HUDEP-2 (cell line): ENCODE data around the gene KCNJ14.

Source experiments
- DNase-seq, 76 experiments: peaks; one replicate each; lab custom pipeline; 2025; ENCODE audit not compliant: unreplicated experiment in 76 of 76; lab: John Stamatoyannopoulos, UW

KCNJ14 gene

DNA sequence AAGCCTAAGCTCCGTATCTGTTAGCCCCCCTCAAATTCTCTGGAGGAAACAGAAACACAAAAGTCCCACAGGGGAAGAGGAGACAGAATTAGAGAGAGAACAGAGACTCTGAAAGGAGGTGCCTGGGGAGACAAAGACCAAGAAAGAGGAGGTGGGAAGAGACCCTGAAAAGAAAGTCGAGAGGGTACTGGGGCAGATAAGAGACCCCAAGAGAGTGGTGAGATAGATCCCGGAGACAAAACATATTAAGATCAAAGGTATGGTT is 10.5 kb upstream of the KCNJ14 start:
- peak in 1 of 76 experiments; percentile 37 for DNase-seq

GRCh38 chr19:48445256-48445605 is 10.1 kb upstream of the KCNJ14 start:
- DNase-seq, result peak in 72 of 76 experiments; percentile 32 to 95 (median 71)

DNA sequence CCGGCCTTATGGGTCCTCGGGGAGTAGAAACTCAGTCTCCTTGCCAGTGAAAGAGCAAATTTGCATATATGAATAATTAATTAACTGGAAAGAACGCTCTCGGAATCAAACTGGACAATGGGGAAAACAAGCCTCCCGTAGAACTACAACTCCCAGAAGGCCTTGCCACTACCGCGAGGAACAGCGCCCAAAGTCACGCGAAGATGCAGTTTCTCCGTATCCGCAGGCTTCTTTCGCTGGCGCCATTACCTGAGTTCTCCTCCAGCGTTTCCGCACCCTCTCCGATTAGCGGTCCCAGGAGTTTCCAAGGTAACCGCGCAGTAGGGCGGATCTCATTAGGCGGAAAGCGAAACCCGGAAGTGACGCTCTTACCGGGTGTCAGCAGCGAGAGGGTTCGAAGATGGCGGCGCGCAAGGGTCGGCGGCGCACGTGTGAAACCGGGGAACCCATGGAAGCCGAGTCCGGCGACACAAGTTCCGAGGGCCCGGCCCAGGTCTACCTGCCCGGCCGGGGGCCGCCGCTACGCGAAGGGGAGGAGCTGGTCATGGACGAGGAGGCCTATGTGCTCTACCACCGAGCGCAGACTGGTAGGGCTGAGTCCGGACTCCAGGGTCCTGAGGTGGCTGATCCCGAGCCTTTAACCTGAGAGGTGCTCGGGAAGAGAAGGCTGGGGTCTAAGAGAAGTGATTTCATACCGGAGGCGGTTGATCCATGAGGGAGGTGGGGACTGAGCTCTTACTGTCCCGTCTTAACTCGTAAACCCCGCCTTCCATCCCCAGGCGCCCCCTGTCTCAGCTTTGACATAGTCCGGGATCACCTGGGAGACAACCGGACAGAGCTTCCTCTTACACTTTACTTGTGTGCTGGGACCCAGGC is 9.5 kb upstream of the KCNJ14 start, which contains the start of gene GRWD1:
GRWD1 (plus strand) TSS at position 378 of the 876 bp plus-strand sequence; CDS start at position 401, 23 bp downstream.
- DNase-seq, result peak; percentile 69 to 98 (median 94)

DNA sequence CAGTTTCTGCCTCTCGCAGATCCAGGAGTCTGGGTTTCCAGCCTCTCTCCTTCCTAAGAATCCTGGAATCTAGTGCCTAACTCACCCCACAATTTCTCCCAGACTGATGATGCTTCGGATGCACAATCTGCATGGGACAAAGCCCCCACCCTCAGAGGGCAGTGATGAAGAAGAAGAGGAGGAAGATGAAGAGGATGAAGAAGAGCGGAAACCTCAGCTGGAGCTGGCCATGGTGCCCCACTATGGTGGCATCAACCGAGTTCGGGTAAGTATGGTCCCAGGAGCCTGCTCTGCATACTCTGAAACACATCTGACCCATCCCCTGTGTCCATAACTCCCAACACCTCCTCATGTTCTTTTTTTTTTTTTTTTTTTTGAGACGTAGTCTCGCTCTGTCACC is 8.8 kb upstream of the KCNJ14 start:
- DNase-seq, result no peak

DNA sequence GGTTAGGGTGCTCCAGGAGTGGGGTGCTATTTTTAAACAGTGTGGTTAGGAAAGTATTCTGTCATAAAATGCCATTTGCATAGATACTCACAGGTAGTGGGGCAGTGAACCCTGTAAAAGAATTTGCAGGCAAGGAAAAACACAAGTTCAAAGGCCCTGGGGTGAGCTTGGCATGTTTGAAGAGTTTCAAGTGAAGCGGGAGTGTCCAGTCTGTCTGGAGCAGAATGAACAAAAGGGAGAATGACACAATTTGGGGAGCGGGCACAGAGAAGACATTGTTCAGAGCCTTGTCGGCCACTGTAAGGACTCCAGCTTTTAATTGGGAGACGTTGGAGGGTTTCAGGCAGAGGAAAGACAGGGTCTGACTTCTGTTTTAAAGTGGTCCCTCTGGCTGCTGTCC is 6.8 kb upstream of the KCNJ14 start:
- no peak for DNase-seq

DNA sequence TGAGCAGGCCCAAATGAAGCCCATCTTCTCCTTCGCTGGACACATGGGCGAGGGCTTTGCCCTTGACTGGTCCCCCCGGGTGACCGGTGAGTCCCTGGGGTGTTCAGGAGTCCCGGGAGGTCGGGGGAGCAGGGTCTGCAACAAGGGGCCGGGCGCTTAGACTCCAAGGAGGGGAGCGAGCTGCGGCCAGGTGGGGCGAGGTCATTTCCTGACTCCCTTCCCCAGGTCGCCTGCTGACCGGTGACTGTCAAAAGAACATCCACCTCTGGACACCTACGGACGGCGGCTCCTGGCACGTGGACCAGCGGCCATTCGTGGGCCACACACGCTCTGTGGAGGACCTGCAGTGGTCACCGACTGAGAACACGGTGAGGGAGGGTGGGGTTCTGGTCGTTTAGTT is 4.9 kb upstream of the KCNJ14 start:
- no peak for DNase-seq

GRCh38 chr19:48450863-48451262 is 4.5 kb upstream of the KCNJ14 start:
- DNase-seq, result no peak

DNA sequence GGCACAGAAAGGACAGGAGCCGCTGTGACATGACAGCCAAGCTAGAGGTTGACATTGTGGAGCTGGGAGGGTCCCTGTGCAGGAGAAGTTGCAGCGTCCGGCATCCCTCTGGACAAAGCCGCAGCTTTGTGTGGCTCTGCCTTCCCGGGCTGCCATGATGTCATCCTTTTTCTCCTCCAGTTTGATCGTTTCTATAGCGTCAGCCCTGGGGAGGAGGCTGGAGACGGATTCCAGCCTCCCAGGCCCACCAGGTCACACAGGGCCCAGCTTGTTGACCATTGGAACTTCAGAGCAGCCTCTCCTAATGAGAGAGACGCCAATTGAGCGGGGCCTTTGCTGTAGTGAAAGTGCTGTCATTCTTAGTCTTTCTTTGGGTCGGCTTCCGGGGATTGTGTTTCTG is 3.8 kb upstream of the KCNJ14 start:
- no peak for DNase-seq

DNA sequence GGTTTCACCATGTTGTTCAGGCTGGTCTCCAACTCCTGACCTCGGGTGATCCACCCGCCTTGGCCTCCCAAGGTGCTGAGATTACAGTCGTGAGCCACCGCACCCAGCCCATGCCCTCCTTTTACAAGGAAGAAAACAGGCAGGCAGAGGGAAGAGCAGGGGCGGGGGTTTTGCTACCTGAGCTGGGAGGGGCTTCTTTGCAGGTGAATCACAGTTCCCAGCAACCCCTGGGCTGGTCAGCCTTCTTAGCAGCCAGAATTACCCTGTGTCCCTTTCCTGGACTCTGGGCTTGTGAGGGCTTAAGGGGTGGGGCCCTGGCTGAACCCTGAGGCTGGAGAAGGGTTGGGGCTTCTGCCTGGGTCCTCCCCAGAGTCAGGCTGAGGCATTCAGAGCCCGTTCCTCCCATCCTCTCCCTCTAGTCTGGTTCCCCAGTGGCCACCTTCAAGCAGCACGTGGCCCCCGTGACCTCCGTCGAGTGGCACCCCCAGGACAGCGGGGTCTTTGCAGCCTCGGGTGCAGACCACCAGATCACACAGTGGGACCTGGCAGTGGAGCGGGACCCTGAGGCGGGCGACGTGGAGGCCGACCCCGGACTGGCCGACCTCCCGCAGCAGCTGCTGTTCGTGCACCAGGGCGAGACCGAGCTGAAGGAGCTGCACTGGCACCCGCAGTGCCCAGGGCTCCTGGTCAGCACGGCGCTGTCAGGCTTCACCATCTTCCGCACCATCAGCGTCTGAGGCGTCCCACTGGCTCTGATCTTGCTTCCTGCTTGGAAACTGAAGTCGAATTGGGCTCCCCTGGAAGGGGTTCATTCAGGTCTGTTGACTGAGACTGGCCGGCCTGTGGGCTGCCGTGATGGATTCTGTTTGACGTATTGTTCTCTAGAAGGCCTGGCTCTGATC is 2.8 kb upstream of the KCNJ14 start:
- DNase-seq, result no peak

GRCh38 chr19:48454150-48454730 is 1.1 kb upstream of the KCNJ14 start:
- DNase-seq, result no peak

DNA sequence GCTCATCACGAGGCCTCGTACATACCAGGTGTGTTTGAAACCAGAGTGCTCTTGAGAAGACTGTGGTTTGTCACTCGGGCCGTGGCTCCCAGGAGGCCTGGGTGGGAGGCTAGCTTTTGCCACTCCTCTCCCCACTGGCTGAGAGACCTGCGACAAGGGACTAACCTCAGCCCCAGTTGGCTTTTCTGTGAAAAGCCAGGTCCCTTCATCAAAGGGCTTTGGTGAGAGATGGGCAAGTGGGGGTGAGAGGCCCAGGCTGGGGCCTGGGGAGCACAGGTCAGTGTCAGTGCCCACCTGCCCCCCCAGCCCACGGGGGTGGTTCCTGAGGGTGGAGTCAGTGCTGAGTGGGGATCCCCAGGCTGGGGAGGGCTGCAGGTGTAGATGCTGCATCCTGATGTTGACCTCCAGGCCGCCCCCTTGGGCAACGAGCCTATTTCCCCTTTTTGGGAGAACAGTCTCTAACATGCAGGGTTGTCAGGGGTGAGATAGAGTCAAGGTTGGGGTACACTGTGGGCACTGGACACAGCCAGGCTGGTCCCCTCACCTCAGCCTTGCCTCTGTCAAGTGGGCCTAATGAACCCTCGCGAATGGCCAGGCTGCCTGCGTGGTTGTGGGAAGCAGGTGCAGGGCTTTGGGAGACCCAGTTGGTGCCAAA is 661 bp downstream of the KCNJ14 start:
- no peak for DNase-seq

GRCh38 chr19:48456864-48457263 is 1.5 kb downstream of the KCNJ14 start:
- DNase-seq, result no peak

- no peak for DNase-seq
Observed at GRCh38 chr19:48458016-48458415, 2.6 kb downstream of the KCNJ14 start.

DNA sequence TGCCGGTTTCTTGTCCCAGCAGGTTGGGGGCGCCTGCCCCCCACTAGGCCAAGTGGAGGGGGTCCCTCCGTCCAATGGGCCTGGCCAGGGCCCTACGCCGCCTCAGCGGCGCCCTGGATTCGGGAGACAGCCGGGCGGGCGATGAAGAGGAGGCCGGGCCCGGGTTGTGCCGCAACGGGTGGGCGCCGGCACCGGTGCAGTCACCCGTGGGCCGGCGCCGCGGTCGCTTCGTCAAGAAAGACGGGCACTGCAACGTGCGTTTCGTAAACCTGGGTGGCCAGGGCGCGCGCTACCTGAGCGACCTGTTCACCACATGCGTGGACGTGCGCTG is 6.2 kb downstream of the KCNJ14 start:
- DNase-seq, result no peak

DNA sequence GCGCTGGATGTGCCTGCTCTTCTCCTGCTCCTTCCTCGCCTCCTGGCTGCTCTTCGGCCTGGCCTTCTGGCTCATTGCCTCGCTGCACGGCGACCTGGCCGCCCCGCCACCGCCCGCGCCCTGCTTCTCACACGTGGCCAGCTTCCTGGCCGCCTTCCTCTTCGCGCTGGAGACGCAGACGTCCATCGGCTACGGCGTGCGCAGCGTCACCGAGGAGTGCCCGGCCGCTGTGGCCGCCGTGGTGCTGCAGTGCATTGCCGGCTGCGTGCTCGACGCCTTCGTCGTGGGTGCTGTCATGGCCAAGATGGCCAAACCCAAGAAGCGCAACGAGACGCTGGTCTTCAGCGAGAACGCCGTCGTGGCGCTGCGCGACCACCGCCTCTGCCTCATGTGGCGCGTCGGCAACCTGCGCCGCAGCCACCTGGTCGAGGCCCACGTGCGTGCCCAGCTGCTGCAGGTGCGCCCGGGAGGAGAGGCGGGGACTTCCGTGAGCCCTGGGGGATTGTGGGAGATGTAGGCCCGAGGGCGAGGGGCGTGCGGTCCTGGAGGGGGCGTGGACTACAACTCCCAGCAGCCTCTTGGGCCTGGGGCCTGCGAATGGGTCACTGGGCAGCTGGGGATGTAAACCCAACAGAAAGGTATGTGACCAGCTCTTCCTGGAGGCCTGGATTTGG is 6.7 kb downstream of the KCNJ14 start:
- peak in 5 of 76 experiments; percentile 16 to 31 (median 24) for DNase-seq

DNA sequence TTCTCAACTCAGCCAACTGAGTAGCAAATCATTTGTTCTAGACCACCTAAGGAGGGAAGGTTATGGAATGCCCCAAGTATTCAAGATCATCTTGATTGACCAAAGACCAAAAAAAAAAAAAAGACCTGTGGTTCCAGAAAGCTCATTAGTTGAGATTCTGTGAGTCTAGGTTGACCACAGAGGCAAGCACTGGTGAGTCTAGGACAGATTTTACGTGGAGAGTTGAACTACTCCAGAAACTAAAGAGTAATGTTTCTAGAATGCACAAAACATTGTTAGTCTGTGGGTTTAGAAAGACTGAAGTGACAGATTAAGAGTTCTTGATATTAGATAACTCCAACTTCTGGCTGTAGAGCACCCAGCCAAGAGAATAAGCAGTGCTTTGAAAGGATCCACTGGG is 9.8 kb downstream of the KCNJ14 start:
- no peak for DNase-seq

DNA sequence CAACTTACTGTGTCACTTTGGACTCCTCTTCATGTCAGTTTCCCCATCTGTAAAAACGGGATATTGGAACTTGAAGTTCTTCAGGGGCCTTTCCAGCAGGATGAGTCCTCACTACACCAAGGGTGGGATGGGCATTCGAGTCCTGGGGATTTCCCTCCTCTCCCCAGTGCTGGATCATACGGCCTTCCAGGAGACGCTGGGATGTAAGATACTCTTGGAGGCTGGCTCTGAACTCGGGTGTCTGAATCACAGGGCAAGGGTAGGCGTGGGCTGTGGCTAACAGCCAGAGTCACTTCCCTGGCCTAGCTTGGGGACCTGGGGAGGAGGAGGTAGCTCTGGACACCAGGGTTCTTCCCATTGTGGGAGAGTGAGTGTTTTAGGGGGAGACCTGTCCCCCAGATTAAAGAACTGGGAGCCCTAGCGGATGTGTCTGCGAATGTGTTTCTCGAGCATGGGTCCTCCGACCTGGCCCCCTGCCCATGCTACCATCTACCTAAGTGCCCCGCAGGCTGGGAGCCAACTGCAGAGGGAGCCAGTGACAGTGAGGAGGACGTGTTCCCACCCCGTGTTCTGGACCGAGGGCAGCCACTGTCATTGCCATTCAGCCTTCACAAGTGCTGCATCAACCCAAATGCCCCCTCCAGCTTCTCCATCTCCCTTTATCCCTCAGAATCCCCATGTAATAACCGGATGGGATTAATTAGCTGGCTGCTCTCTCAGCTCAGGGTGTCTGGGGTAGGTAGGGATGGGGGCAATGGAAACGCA is 11.4 kb downstream of the KCNJ14 start:
- peak in 3 of 76 experiments; percentile 16 for DNase-seq

DNA sequence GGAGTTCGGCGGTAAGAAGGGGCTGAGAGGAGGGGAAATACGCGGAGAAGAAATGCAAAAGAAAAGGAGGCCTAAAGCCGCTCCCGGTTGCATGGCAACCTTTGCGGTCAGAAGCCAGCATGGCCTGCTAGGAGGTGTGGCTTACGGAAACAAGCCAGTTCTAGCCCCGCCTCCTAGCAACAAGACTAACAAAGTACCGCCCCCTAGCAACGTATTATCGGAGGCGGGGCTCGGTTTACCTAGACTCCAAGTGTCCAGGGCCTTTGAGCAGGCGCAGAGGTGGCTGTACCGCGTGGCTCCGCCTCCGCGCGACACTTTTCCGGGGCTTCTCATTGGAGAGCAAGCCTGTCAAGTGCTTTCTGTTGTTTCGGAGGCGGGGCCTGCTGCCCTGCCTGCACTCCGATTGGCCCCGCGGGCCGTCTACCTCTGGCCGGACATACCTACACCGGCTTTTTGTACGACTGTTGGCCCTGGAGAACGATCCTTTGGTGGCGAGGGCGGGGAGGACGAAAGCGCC is 13.5 kb downstream of the KCNJ14 start:
- DNase-seq, result peak in 75 of 76 experiments; percentile 92 to 100 (median 100)

- DNase-seq, result peak in 74 of 76 experiments; percentile 20 to 93 (median 81)
Observed at GRCh38 chr19:48469289-48469881, 14.0 kb downstream of the KCNJ14 start, which contains the start of gene CYTH2. TSS of gene CYTH2 (plus strand) at chr19:48469369. CDS start at chr19:48469508, 139 bp downstream.
